HepG2 (cell line): ENCODE data around the gene MC2R.

ENCODE experiments used
- ADNP ChIP-seq: sonication (generic); formaldehyde crosslinking; IDR thresholded peaks from 2 replicates; pipeline ENCODE4 v1.4.0; 2020; ENCODE audit warnings: missing genetic modification reagents
- ATF7 ChIP-seq, 2 experiments: fragments of 450-650 bp in 1 of 2; sonication (generic) in 1 of 2; formaldehyde crosslinking in 1 of 2; IDR thresholded peaks; 2 replicates each; pipeline versions ENCODE4 v1.4.0 to v1.6.1; 2016 to 2020; ENCODE audit warnings: antibody characterized with exemption in 1 of 2, mild to moderate bottlenecking in 1 of 2, missing genetic modification reagents in 1 of 2
- CTCF ChIP-seq: sonication (generic); formaldehyde crosslinking; IDR thresholded peaks from 2 replicates; pipeline ENCODE4 v1.5.0; 2020; ENCODE audit warnings: mild to moderate bottlenecking, missing genetic modification reagents, moderate library complexity
- EHMT2 ChIP-seq: fragments of 200-600 bp; sonication (generic); IDR thresholded peaks from 2 replicates; pipeline ENCODE4 v1.7.0; 2017; ENCODE audit warnings: antibody characterized with exemption, low read depth, low read length, borderline replicate concordance
- MYC ChIP-seq: sonication (generic); formaldehyde crosslinking; IDR thresholded peaks from 2 replicates; pipeline ENCODE4 v1.9.0; 2021; ENCODE audit warnings: missing genetic modification reagents, borderline replicate concordance
- SRSF1 ChIP-seq: fragments of 200-400 bp; formaldehyde crosslinking; optimal IDR thresholded peaks from 2 replicates; pipeline ENCODE3; 2017; ENCODE audit warnings: mild to moderate bottlenecking, low read depth, low read length, moderate library complexity
- TCF7L2 ChIP-seq: IDR thresholded peaks from 2 replicates; pipeline ENCODE4 v1.6.1; 2011; ENCODE audit warnings: mild to moderate bottlenecking, low read depth, low read length, moderate library complexity
- ZNF280B ChIP-seq: sonication (generic); formaldehyde crosslinking; IDR thresholded peaks from 2 replicates; pipeline ENCODE4 v1.5.0; 2020; ENCODE audit warnings: missing genetic modification reagents, mild to moderate bottlenecking, borderline replicate concordance
- ZNF670 ChIP-seq: sonication (generic); formaldehyde crosslinking; IDR thresholded peaks from 2 replicates; pipeline ENCODE4 v1.8.0; 2022; ENCODE audit warnings: mild to moderate bottlenecking, missing genetic modification reagents, borderline replicate concordance

GRCh38 chr18:13910986-13911385 lies 4.3 kb downstream of the MC2R start:
- no peak for TF ChIP-seq TCF7L2
- TF ChIP-seq EHMT2 = no peak
- TF ChIP-seq ATF7 (IDR thresholded peaks at IDR 0.05) = no peak
- no peak for TF ChIP-seq ATF7 (CRISPR knock-in tag; IDR thresholded peaks at IDR 0.05)
- TF ChIP-seq ZNF670 (CRISPR knock-in tag) = no peak
- TF ChIP-seq ADNP (CRISPR knock-in tag) = no peak
- TF ChIP-seq SRSF1 = no peak
- no peak for TF ChIP-seq MYC
- no peak for TF ChIP-seq CTCF (CRISPR knock-in tag)
- TF ChIP-seq ZNF280B (CRISPR knock-in tag) = no peak
